ENCODE results near the gene BDH1.

Gene BDH1

GRCh38 chr3:197550489-197550888 lies 5.3 kb downstream of the BDH1 start:
- H3K36me3 ChIP-seq (ENCODE audit: low read length), result no peaks in the 10 kb centered on the region
- no peak overlapping the region for H3K4me3 ChIP-seq (ENCODE audit: insufficient read depth, low read length, poor library complexity, severe bottlenecking)
- no peak overlapping the region for H3K27ac ChIP-seq (ENCODE audit: low read depth, low read length)
- no peaks in the 10 kb centered on the region for H3K27me3 ChIP-seq (ENCODE audit: low read length)
- H3K9me3 ChIP-seq (ENCODE audit: insufficient read depth, low read length), result no peaks in the 10 kb centered on the region
- peaks cover 11% of the 10 kb centered on the region for H3K79me2 ChIP-seq (ENCODE audit: insufficient read depth, low read length)
- no peak overlapping the region for H3K9ac ChIP-seq (ENCODE audit: low read length)
- H4K20me1 ChIP-seq (ENCODE audit: low read depth, low read length), result no peaks in the 10 kb centered on the region
- H3K4me2 ChIP-seq (ENCODE audit: low read depth, low read length, poor library complexity, severe bottlenecking), result no peak overlapping the region
- no peak overlapping the region for H2AFZ ChIP-seq (ENCODE audit: low read depth, low read length, severe bottlenecking)
- TF ChIP-seq EZH2phosphoT487 (conservative IDR thresholded peaks at IDR 0.05; ENCODE audit: low read length) (no peak), CTCF (IDR thresholded peaks at IDR 0.05; ENCODE audit: insufficient read depth, low read length, poor library complexity, severe bottlenecking) (no peak)
- H3F3A ChIP-seq (ENCODE audit: insufficient read depth), result no peaks in the 10 kb centered on the region
- H3K9me2 ChIP-seq (replicated peaks; ENCODE audit: insufficient read depth, low read length), result no peaks in the 10 kb centered on the region

GRCh38 chr3:197549261-197549885 lies 6.4 kb downstream of the BDH1 start:
- no peaks in the 10 kb centered on the region for H4K20me1 ChIP-seq (ENCODE audit: low read depth, low read length)
- TF ChIP-seq CTCF (IDR thresholded peaks at IDR 0.05; ENCODE audit: insufficient read depth, low read length, poor library complexity, severe bottlenecking) (no peak), EZH2phosphoT487 (conservative IDR thresholded peaks at IDR 0.05; ENCODE audit: low read length) (no peak)
- no peak overlapping the region for H3K4me3 ChIP-seq (ENCODE audit: insufficient read depth, low read length, poor library complexity, severe bottlenecking)
- no peak overlapping the region for H2AFZ ChIP-seq (ENCODE audit: low read depth, low read length, severe bottlenecking)
- peaks cover 10% of the 10 kb centered on the region for H3K79me2 ChIP-seq (ENCODE audit: insufficient read depth, low read length)
- H3K27me3 ChIP-seq (ENCODE audit: low read length), result no peaks in the 10 kb centered on the region
- H3K4me2 ChIP-seq (ENCODE audit: low read depth, low read length, poor library complexity, severe bottlenecking), result no peak overlapping the region
- no peaks in the 10 kb centered on the region for H3F3A ChIP-seq (ENCODE audit: insufficient read depth)
- H3K9me3 ChIP-seq (ENCODE audit: insufficient read depth, low read length), result no peaks in the 10 kb centered on the region
- H3K9me2 ChIP-seq (replicated peaks; ENCODE audit: insufficient read depth, low read length), result no peaks in the 10 kb centered on the region
- H3K27ac ChIP-seq (ENCODE audit: low read depth, low read length), result no peak overlapping the region
- no peaks in the 10 kb centered on the region for H3K36me3 ChIP-seq (ENCODE audit: low read length)
- no peak overlapping the region for H3K9ac ChIP-seq (ENCODE audit: low read length)

- H3K9me3 ChIP-seq (ENCODE audit: insufficient read depth, low read length), result no peaks in the 10 kb centered on the region
- no peak overlapping the region for H3K9ac ChIP-seq (ENCODE audit: low read length)
- H3K9me2 ChIP-seq (replicated peaks; ENCODE audit: insufficient read depth, low read length), result no peaks in the 10 kb centered on the region
- no peak for TF ChIP-seq EZH2phosphoT487 (conservative IDR thresholded peaks at IDR 0.05; ENCODE audit: low read length)
- TF ChIP-seq CTCF (IDR thresholded peaks at IDR 0.05; ENCODE audit: insufficient read depth, low read length, poor library complexity, severe bottlenecking), result no peak
- H4K20me1 ChIP-seq (ENCODE audit: low read depth, low read length), result no peaks in the 10 kb centered on the region
- H3K79me2 ChIP-seq (ENCODE audit: insufficient read depth, low read length), result no peaks in the 10 kb centered on the region; the same call in 1 of the 2 replicates
- no peak overlapping the region for H3K4me2 ChIP-seq (ENCODE audit: low read depth, low read length, poor library complexity, severe bottlenecking)
- H2AFZ ChIP-seq (ENCODE audit: low read depth, low read length, severe bottlenecking), result no peak overlapping the region
- no peaks in the 10 kb centered on the region for H3K27me3 ChIP-seq (ENCODE audit: low read length)
- H3K27ac ChIP-seq (ENCODE audit: low read depth, low read length), result no peak overlapping the region
- no peaks in the 10 kb centered on the region for H3F3A ChIP-seq (ENCODE audit: insufficient read depth)
- H3K4me3 ChIP-seq (ENCODE audit: insufficient read depth, low read length, poor library complexity, severe bottlenecking), result no peak overlapping the region
- no peaks in the 10 kb centered on the region for H3K36me3 ChIP-seq (ENCODE audit: low read length)
These were observed 8.3 kb downstream of the BDH1 start for GRCh38 chr3:197547306-197548011.

All from SU-DHL-6 (cell line).